PC-3 (cell line): ENCODE results near the gene WNT1. TPM values are rescaled to one million over a fixed set of nuclear protein-coding genes. Genes with fewer than 3 reads are reported as not detected.

Source experiments
- ATAC-seq: fragments of 200-7000 bp; cut with Tn5 transposase; 2 replicates; pipeline ENCODE4 v1.9.1; 2020; ENCODE audit warnings: mild to moderate bottlenecking, moderate library complexity
- BruUV-seq: library from RNA; stranded (reverse); fragments of 400-500 nt; replicated peaks from 2 replicates; lab custom pipeline; 2021; lab: Mats Ljungman, UMichigan
- CTCF ChIA-PET: fragments of 300-600 bp; sonication (Branson Sonifier 250); formaldehyde crosslinking; loops from one replicate; lab custom pipeline; 2022; ENCODE audit warnings: antibody characterized with exemption; lab: Charles Lee
- POLR2A ChIA-PET: fragments of 300-600 bp; sonication (Branson Sonifier 250); formaldehyde crosslinking; loops from one replicate; lab custom pipeline; 2022; ENCODE audit warnings: antibody characterized with exemption; ENCODE audit not compliant: unreplicated experiment; lab: Charles Lee
- DNase-seq: peaks from one replicate; pipeline ENCODE4 v3.0.0-alpha.2; 2015
- H2AFZ ChIP-seq: fragments of 300-600 bp; sonication (generic); 2 replicates; pipeline ENCODE4 v1.6.0; 2016; ENCODE audit warnings: antibody characterized with exemption, low read length
- H3F3A ChIP-seq: fragments of 300-600 bp; sonication (generic); one replicate; pipeline ENCODE4 v1.6.0; 2017; ENCODE audit warnings: antibody characterized with exemption, low read length, control low read depth, mild to moderate bottlenecking; ENCODE audit not compliant: unreplicated experiment
- H3K27ac ChIP-seq: fragments of 300-600 bp; sonication (generic); 2 replicates; pipeline ENCODE4 v1.5.1; 2016; ENCODE audit warnings: mild to moderate bottlenecking, low read length
- H3K27me3 ChIP-seq: fragments of 300-600 bp; sonication (generic); 2 replicates; pipeline ENCODE4 v1.6.1; 2016; ENCODE audit warnings: low read length, mixed read lengths
- H3K36me3 ChIP-seq: fragments of 300-600 bp; sonication (generic); 2 replicates; pipeline ENCODE4 v1.6.1; 2016; ENCODE audit warnings: low read depth, mixed run types, low read length, mixed read lengths
- H3K4me1 ChIP-seq: fragments of 300-600 bp; sonication (generic); 2 replicates; pipeline ENCODE4 v1.5.1; 2016; ENCODE audit warnings: low read length; ENCODE audit not compliant: insufficient read depth
- H3K4me2 ChIP-seq: fragments of 300-600 bp; sonication (generic); 2 replicates; pipeline ENCODE4 v1.6.0; 2016; ENCODE audit warnings: low read length
- H3K4me3 ChIP-seq: fragments of 300-600 bp; sonication (generic); 2 replicates; pipeline ENCODE4 v1.5.1; 2016; ENCODE audit warnings: mild to moderate bottlenecking, low read length, mixed read lengths
- H3K79me2 ChIP-seq: fragments of 300-600 bp; sonication (generic); 2 replicates; pipeline ENCODE4 v1.6.1; 2017; ENCODE audit warnings: low read length, mixed read lengths
- H3K9ac ChIP-seq: fragments of 300-600 bp; sonication (generic); 2 replicates; pipeline ENCODE4 v1.6.0; 2016; ENCODE audit warnings: mild to moderate bottlenecking, low read length
- H3K9me2 ChIP-seq: fragments of 300-600 bp; sonication (generic); replicated peaks from 2 replicates; pipeline ENCODE4 v1.6.1; 2016; ENCODE audit warnings: mixed run types, low read length, mixed read lengths
- H3K9me3 ChIP-seq: fragments of 300-600 bp; sonication (generic); 2 replicates; pipeline ENCODE4 v1.6.1; 2016; ENCODE audit warnings: low read length, mixed read lengths
- H4K20me1 ChIP-seq: fragments of 300-600 bp; sonication (generic); 2 replicates; pipeline ENCODE4 v1.6.1; 2016; ENCODE audit warnings: low read length, mixed read lengths
- CTCF ChIP-seq: fragments of 300-600 bp; sonication (generic); conservative IDR thresholded peaks from 2 replicates; pipeline ENCODE4 v1.5.1; 2017; ENCODE audit warnings: antibody characterized with exemption, low read depth, mild to moderate bottlenecking, low read length
- EZH2 ChIP-seq: fragments of 300-600 bp; sonication (generic); IDR thresholded peaks from one replicate; pipeline ENCODE4 v1.6.1; 2017; ENCODE audit warnings: antibody characterized with exemption, mild to moderate bottlenecking, low read length; ENCODE audit not compliant: unreplicated experiment
- EZH2phosphoT487 ChIP-seq: fragments of 300-600 bp; sonication (generic); IDR thresholded peaks from 2 replicates; pipeline ENCODE4 v1.6.1; 2018; ENCODE audit warnings: mild to moderate bottlenecking, antibody characterized with exemption, low read length, borderline replicate concordance
- intact Hi-C: fragments of 100-400 bp; cut with micrococcal nuclease; formaldehyde crosslinking; loops from 2 replicates; pipeline ENCODE4 v1.9.0; 2023
- total RNA-seq: library from RNA; depleted of rRNA; stranded (reverse); fragments of >200 nt; gene quantifications from 2 replicates; pipeline ENCODE4 v1.2.3, GENCODE V29; 2014

WNT1 gene
- total RNA-seq, 1 experiment from 2014 or later: not detected

- no peak for TF ChIP-seq CTCF
- TF ChIP-seq EZH2: no peak
- TF ChIP-seq EZH2phosphoT487: no peak
- Histone ChIP-seq H3K36me3 (peaks cover 11% of the 10 kb centered on the region; the same call in 1 of the 2 replicates), H4K20me1 (no peaks in the 10 kb centered on the region), H3F3A (peaks cover 4% of the 10 kb centered on the region), H3K9me2 (no peaks in the 10 kb centered on the region), H2AFZ (no peak overlapping the region), H3K4me2 (no peak overlapping the region), H3K27ac (no peak overlapping the region), H3K79me2 (peaks cover 34% of the 10 kb centered on the region), H3K9me3 (no peaks in the 10 kb centered on the region), H3K9ac (no peak overlapping the region), H3K4me1 (peaks cover 18% of the 10 kb centered on the region), H3K4me3 (no peak overlapping the region), H3K27me3 (no peaks in the 10 kb centered on the region)
- ChIA-PET POLR2A (interaction anchor here (0.7 kb wide), 1 partner anchor 18 kb away, joined by 6 read pairs; no protein-coding TSS in a partner anchor), CTCF (interaction anchor here (0.5 to 1.2 kb wide), 3 partner anchors 18 to 115 kb away, joined by 3 to 6 read pairs (median 4); no protein-coding TSS in a partner anchor)
- BruUV-seq: no TSS peak
- DNase-seq: no peak
- intact Hi-C loops: no loop called here
- no peak for ATAC-seq
These were observed 37.1 kb downstream of the WNT1 start for GRCh38 chr12:49015196-49015595.

- H3K36me3 ChIP-seq: peaks cover 5% of the 10 kb centered on the region; the same call in 1 of the 2 replicates
- no peaks in the 10 kb centered on the region for H3K9me3 ChIP-seq
- H3K4me2 ChIP-seq: peak overlapping the region; percentile 94
- intact Hi-C loops: no loop called here
- peaks cover 18% of the 10 kb centered on the region for H3K4me1 ChIP-seq
- peaks cover 34% of the 10 kb centered on the region for H3K79me2 ChIP-seq
- peak overlapping the region; percentile 56 for H2AFZ ChIP-seq
- peak overlapping the region; percentile 93 for H3K4me3 ChIP-seq
- DNase-seq (peak; percentile 35), ATAC-seq (peak; percentile 16)
- H3K9me2 ChIP-seq: no peaks in the 10 kb centered on the region
- no peaks in the 10 kb centered on the region for H3K27me3 ChIP-seq
- POLR2A ChIA-PET: interaction anchor here (0.6 kb wide), 1 partner anchor 60 kb away, joined by 14 read pairs; the partner anchor contains the start of gene ARF3
- CTCF ChIA-PET: interaction anchor here (0.6 to 1.0 kb wide), 2 partner anchors 21 to 60 kb away, joined by 5 to 10 read pairs; no protein-coding TSS in a partner anchor
- peak overlapping the region; percentile 81 for H3K27ac ChIP-seq
- BruUV-seq: no TSS peak
- H3F3A ChIP-seq: peaks cover 4% of the 10 kb centered on the region
- no peaks in the 10 kb centered on the region for H4K20me1 ChIP-seq
- H3K9ac ChIP-seq: peak overlapping the region; percentile 94
- TF ChIP-seq CTCF: no peak
- TF ChIP-seq EZH2phosphoT487: no peak
- no peak for TF ChIP-seq EZH2
These were observed 39.8 kb downstream of the WNT1 start for GRCh38 chr12:49017891-49018260.
